ENCODE measurements around the gene GPR160.
"Not testable (repeated sequence)": the region's sequence is repeated elsewhere in the genome, so short reads cannot be mapped to it uniquely, and the experiment has no call there.

Gene GPR160

GRCh38 chr3:170111147-170111771, 73.5 kb downstream of the GPR160 start:
- DNase-seq (ENCODE audit: low read depth): no peak

DNA sequence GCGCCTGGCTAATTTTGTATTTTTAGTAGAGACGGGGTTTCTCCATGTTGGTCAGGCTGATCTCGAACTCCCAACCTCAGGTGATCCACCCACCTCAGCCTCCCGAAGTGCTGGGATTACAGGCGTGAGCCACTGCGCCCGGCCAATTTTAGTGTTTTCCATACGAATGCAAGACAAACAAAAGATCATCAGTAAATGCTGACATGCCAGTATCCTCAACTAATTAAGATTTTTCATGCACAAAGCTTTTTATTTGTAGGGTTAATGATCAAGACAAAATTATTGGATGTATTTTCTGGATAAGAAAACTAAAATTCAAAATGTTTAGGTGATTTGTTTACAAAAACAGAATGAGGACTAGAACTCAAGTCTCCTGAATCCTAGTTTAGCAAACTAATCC, 76.4 kb downstream of the GPR160 start:
- DNase-seq (ENCODE audit: low read depth): not testable (repeated sequence)

DNA sequence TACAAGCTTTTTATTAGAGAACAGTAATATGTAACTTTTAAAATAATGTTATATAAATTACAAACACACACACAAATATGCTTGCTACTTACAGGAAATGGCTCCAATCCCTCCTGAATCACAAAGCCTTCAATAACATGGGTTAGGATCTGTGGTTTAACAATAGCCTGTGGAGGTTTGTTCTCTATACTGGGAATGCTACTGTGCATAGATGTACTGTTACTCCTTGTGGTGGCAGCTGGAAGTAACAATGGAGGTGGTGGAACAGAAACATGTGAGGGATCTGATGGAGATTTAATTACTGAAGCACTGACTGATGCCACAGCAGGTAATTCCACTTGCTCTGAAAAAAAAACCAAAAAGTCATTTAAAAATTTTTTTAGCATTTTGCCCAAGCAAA, 79.3 kb downstream of the GPR160 start:
- no peak for DNase-seq (ENCODE audit: low read depth)

- no peak for DNase-seq (ENCODE audit: low read depth)
Measured at GRCh38 chr3:170128259-170128976, 90.6 kb downstream of the GPR160 start.

DNA sequence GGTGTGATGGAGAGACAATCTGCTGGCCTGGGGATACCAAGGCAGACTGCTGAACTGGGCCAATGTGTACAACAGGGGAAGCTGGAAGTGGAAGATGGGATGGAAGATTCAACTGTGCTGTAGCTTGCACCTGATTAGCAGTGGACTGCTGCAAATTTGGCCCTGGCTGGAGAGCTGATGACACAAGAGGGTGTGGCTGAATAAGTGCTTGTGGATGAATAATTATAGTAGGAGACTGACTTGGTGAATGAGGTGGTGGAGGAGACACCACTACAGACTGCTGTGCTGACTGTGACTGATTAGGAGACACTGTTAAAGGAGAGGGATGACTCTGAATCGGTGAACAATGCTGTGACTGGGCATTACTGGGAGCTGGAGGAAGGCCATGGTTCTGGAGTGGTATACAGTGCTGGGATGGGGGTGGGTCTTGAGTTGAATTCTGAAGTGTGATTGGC, 91.2 kb downstream of the GPR160 start:
- DNase-seq (ENCODE audit: low read depth): no peak

- DNase-seq (ENCODE audit: low read depth): no peak
Measured at GRCh38 chr3:170130532-170130931, 92.7 kb downstream of the GPR160 start.

- no peak for DNase-seq (ENCODE audit: low read depth)
Measured at GRCh38 chr3:170132335-170132734, 94.5 kb downstream of the GPR160 start.

All from T follicular helper cell (primary cell).